ENCODE measurements around the gene C17orf114.

The C17orf114 gene

GRCh38 chr17:4806777-4807604, 4.9 kb upstream of the C17orf114 start, which contains the start of gene PLD2:
TSS of gene PLD2 (plus strand) at chr17:4807152. CDS start at chr17:4807773, 621 bp downstream.
- Mint-ChIP-seq H3K36me3 (ENCODE audit: unreplicated experiment) (peaks cover 11% of the 10 kb centered on the region), H3K4me1 (ENCODE audit: low read depth, unreplicated experiment) (peaks cover 7% of the 10 kb centered on the region), H3K27ac (ENCODE audit: unreplicated experiment) (peak within 1 kb of the TSS; percentile 76)

DNA sequence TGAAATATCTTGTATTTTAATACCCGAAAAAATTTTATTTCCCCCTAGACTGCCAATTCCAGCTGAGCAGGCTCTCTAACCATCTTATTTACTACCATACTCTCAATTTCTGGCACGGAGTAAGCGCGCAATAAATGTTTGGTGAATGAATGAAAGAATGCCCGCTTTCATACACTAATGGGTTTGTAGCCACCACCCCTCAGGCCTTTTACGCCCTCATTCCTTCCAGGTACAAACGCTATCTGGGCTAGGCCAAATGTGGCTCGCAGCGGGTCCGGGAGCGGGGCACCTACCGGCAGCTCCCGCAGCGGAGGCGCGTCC, 4.3 kb upstream of the C17orf114 start:
- peaks cover 11% of the 10 kb centered on the region for H3K36me3 Mint-ChIP-seq (ENCODE audit: unreplicated experiment)
- H3K9me3 Mint-ChIP-seq (ENCODE audit: unreplicated experiment): peaks cover 10% of the 10 kb centered on the region
- peaks cover 7% of the 10 kb centered on the region for H3K4me1 Mint-ChIP-seq (ENCODE audit: low read depth, unreplicated experiment)
- peak overlapping the region; percentile 83 for H3K4me3 Mint-ChIP-seq (ENCODE audit: unreplicated experiment)
- no peak overlapping the region for H3K27ac Mint-ChIP-seq (ENCODE audit: unreplicated experiment)
- DNase-seq: no peak
- H3K27me3 Mint-ChIP-seq (ENCODE audit: unreplicated experiment): peaks cover 19% of the 10 kb centered on the region
- TF ChIP-seq, protein P1, sequence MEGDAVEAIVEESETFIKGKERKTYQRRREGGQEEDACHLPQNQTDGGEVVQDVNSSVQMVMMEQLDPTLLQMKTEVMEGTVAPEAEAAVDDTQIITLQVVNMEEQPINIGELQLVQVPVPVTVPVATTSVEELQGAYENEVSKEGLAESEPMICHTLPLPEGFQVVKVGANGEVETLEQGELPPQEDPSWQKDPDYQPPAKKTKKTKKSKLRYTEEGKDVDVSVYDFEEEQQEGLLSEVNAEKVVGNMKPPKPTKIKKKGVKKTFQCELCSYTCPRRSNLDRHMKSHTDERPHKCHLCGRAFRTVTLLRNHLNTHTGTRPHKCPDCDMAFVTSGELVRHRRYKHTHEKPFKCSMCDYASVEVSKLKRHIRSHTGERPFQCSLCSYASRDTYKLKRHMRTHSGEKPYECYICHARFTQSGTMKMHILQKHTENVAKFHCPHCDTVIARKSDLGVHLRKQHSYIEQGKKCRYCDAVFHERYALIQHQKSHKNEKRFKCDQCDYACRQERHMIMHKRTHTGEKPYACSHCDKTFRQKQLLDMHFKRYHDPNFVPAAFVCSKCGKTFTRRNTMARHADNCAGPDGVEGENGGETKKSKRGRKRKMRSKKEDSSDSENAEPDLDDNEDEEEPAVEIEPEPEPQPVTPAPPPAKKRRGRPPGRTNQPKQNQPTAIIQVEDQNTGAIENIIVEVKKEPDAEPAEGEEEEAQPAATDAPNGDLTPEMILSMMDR (IDR thresholded peaks at IDR 0.05; ENCODE audit: partially characterized antibody, unreplicated experiment): no peak

More at GRCh38 chr17:4806777-4807604, 4.9 kb upstream of the C17orf114 start, which contains the start of gene PLD2:
- TF ChIP-seq, protein P1 (IDR thresholded peaks at IDR 0.05; ENCODE audit: partially characterized antibody, unreplicated experiment): no peak
- Mint-ChIP-seq H3K27me3 (ENCODE audit: unreplicated experiment) (peaks cover 19% of the 10 kb centered on the region), H3K4me3 (ENCODE audit: unreplicated experiment) (peak within 1 kb of the TSS; percentile 93), H3K9me3 (ENCODE audit: unreplicated experiment) (peaks cover 10% of the 10 kb centered on the region)
- DNase-seq: peak; percentile 87

GRCh38 chr17:4800462-4801196, 1.5 kb downstream of the C17orf114 start:
- no peak overlapping the region for H3K27ac Mint-ChIP-seq (ENCODE audit: unreplicated experiment)
- no peaks in the 10 kb centered on the region for H3K36me3 Mint-ChIP-seq (ENCODE audit: unreplicated experiment)
- TF ChIP-seq, protein P1 (IDR thresholded peaks at IDR 0.05; ENCODE audit: partially characterized antibody, unreplicated experiment): no peak
- peaks cover 7% of the 10 kb centered on the region for H3K27me3 Mint-ChIP-seq (ENCODE audit: unreplicated experiment)
- H3K4me3 Mint-ChIP-seq (ENCODE audit: unreplicated experiment): no peak overlapping the region
- no peak for DNase-seq
- H3K4me1 Mint-ChIP-seq (ENCODE audit: low read depth, unreplicated experiment): peaks cover 3% of the 10 kb centered on the region
- H3K9me3 Mint-ChIP-seq (ENCODE audit: unreplicated experiment): peaks cover 9% of the 10 kb centered on the region

DNA sequence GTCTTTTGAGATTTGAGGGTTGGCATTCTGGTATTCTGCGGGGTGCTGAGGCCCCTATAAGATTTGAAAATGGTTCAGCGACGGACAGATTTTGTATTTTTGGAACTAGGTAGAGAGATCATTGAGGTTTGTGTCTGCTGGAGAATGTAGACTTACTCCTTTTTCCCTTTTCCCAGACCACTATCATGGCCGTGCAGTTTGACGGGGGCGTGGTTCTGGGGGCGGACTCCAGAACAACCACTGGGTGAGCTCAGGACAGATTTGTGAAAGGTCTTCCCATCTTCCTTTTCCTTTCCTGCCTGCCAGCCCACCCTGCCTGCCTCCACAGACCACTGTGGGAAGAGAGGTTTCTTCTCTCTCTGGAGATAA, 5.6 kb downstream of the C17orf114 start:
- H3K36me3 Mint-ChIP-seq (ENCODE audit: unreplicated experiment): no peaks in the 10 kb centered on the region
- H3K4me1 Mint-ChIP-seq (ENCODE audit: low read depth, unreplicated experiment): peaks cover 3% of the 10 kb centered on the region
- TF ChIP-seq, protein P1 (IDR thresholded peaks at IDR 0.05; ENCODE audit: partially characterized antibody, unreplicated experiment): no peak
- H3K27me3 Mint-ChIP-seq (ENCODE audit: unreplicated experiment): peaks cover 8% of the 10 kb centered on the region
- peaks cover 8% of the 10 kb centered on the region for H3K9me3 Mint-ChIP-seq (ENCODE audit: unreplicated experiment)
- DNase-seq: peak; percentile 69
- peak overlapping the region; percentile 96 for H3K27ac Mint-ChIP-seq (ENCODE audit: unreplicated experiment)
- peak overlapping the region; percentile 100 for H3K4me3 Mint-ChIP-seq (ENCODE audit: unreplicated experiment)

- no peaks in the 10 kb centered on the region for H3K36me3 Mint-ChIP-seq (ENCODE audit: unreplicated experiment)
- TF ChIP-seq, protein P1 (IDR thresholded peaks at IDR 0.05; ENCODE audit: partially characterized antibody, unreplicated experiment): no peak
- H3K27me3 Mint-ChIP-seq (ENCODE audit: unreplicated experiment): peaks cover 5% of the 10 kb centered on the region
- H3K27ac Mint-ChIP-seq (ENCODE audit: unreplicated experiment): no peak overlapping the region
- DNase-seq: no peak
- H3K4me3 Mint-ChIP-seq (ENCODE audit: unreplicated experiment): peak overlapping the region; percentile 42
- H3K9me3 Mint-ChIP-seq (ENCODE audit: unreplicated experiment): peaks cover 10% of the 10 kb centered on the region
- peaks cover 4% of the 10 kb centered on the region for H3K4me1 Mint-ChIP-seq (ENCODE audit: low read depth, unreplicated experiment)
Observed at GRCh38 chr17:4795168-4795567, 7.0 kb downstream of the C17orf114 start.

Data from glutamatergic neuron (in vitro differentiated cells).